Neutrophil (primary cell): ENCODE results near the gene BLOC1S2.

ENCODE experiments used
- H3K27ac ChIP-seq: fragments of 200-600 bp; sonication (generic); 2 replicates; pipeline ENCODE4 v1.5.1; 2016; ENCODE audit warnings: mild to moderate bottlenecking, moderate library complexity
- H3K27me3 ChIP-seq: fragments of 200-600 bp; sonication (generic); 2 replicates; pipeline ENCODE4 v1.6.0; 2016; ENCODE audit warnings: mild to moderate bottlenecking
- H3K36me3 ChIP-seq: fragments of 200-600 bp; sonication (generic); 2 replicates; pipeline ENCODE4 v1.5.1; 2017
- H3K4me1 ChIP-seq, 2 experiments: fragments of 200-600 bp in 1 of 2; sonication (generic) in 1 of 2; 1 replicate in 1 of 2; 2 replicates in 1 of 2; pipeline versions ENCODE4 v1.5.1 to v1.6.1; 2013 to 2016; ENCODE audit warnings: low read depth in 1 of 2, low read length in 1 of 2, mild to moderate bottlenecking in 1 of 2, moderate library complexity in 1 of 2; ENCODE audit not compliant: control insufficient read depth in 1 of 2, insufficient read depth in 1 of 2
- H3K4me3 ChIP-seq, 2 experiments: fragments of 200-600 bp in 1 of 2; sonication (generic) in 1 of 2; 1 replicate in 1 of 2; 2 replicates in 1 of 2; pipeline ENCODE4 v1.5.1; 2013 to 2016; ENCODE audit warnings: low read depth in 1 of 2, low read length in 1 of 2, mild to moderate bottlenecking in 1 of 2, moderate library complexity in 1 of 2
- H3K9me3 ChIP-seq: fragments of 200-600 bp; sonication (generic); 2 replicates; pipeline ENCODE4 v1.5.1; 2016
- CTCF ChIP-seq: fragments of 200-600 bp; sonication (generic); IDR thresholded peaks from 2 replicates; pipeline ENCODE4 v1.5.1; 2016; ENCODE audit warnings: antibody characterized with exemption

Gene BLOC1S2

GRCh38 chr10:100318207-100318606 is 31.7 kb upstream of the BLOC1S2 start:
- Histone ChIP-seq H3K27me3 (peaks cover 35% of the 10 kb centered on the region), H3K4me3 (no peak overlapping the region), H3K27ac (no peak overlapping the region), H3K9me3 (no peaks in the 10 kb centered on the region), H3K36me3 (no peaks in the 10 kb centered on the region), H3K4me1 (no peaks in the 10 kb centered on the region)
- TF ChIP-seq CTCF: no peak

GRCh38 chr10:100315615-100316014 is 29.1 kb upstream of the BLOC1S2 start:
- H3K27me3 ChIP-seq: peaks cover 43% of the 10 kb centered on the region
- H3K27ac ChIP-seq: no peak overlapping the region
- no peak for TF ChIP-seq CTCF
- no peaks in the 10 kb centered on the region for H3K9me3 ChIP-seq
- H3K36me3 ChIP-seq: no peaks in the 10 kb centered on the region
- no peak overlapping the region for H3K4me3 ChIP-seq
- H3K4me1 ChIP-seq: no peaks in the 10 kb centered on the region

GRCh38 chr10:100311298-100311697 is 24.8 kb upstream of the BLOC1S2 start:
- Histone ChIP-seq H3K27me3 (peaks cover 43% of the 10 kb centered on the region), H3K9me3 (no peaks in the 10 kb centered on the region)
- no peak for TF ChIP-seq CTCF

GRCh38 chr10:100307684-100308083 is 21.2 kb upstream of the BLOC1S2 start:
- no peaks in the 10 kb centered on the region for H3K36me3 ChIP-seq
- no peak overlapping the region for H3K27ac ChIP-seq
- H3K4me3 ChIP-seq: no peak overlapping the region
- peaks cover 62% of the 10 kb centered on the region for H3K27me3 ChIP-seq
- H3K4me1 ChIP-seq: no peaks in the 10 kb centered on the region
- TF ChIP-seq CTCF: no peak
- no peaks in the 10 kb centered on the region for H3K9me3 ChIP-seq

More at GRCh38 chr10:100311298-100311697, 24.8 kb upstream of the BLOC1S2 start:
- Histone ChIP-seq H3K4me1 (no peaks in the 10 kb centered on the region), H3K36me3 (no peaks in the 10 kb centered on the region), H3K4me3 (no peak overlapping the region), H3K27ac (no peak overlapping the region)

- Histone ChIP-seq H3K4me3 (no peak overlapping the region), H3K9me3 (no peaks in the 10 kb centered on the region), H3K36me3 (no peaks in the 10 kb centered on the region), H3K27me3 (peaks cover 66% of the 10 kb centered on the region), H3K27ac (no peak overlapping the region), H3K4me1 (no peaks in the 10 kb centered on the region)
- no peak for TF ChIP-seq CTCF
These were observed 20.4 kb upstream of the BLOC1S2 start for GRCh38 chr10:100306861-100307260.

- Histone ChIP-seq H3K36me3 (no peaks in the 10 kb centered on the region), H3K27ac (no peak overlapping the region), H3K4me1 (no peaks in the 10 kb centered on the region), H3K4me3 (no peak overlapping the region), H3K27me3 (peaks cover 56% of the 10 kb centered on the region), H3K9me3 (no peaks in the 10 kb centered on the region)
- TF ChIP-seq CTCF: no peak
These were observed 17.9 kb upstream of the BLOC1S2 start for GRCh38 chr10:100304414-100304813.
